Tibial nerve (tissue), 4 donors: ENCODE data around the gene ST6GALNAC1.

ENCODE experiments used
- EP300 ChIP-seq, 2 donors: sonication (generic); formaldehyde crosslinking; IDR thresholded peaks; one replicate each; pipeline ENCODE4 v1.6.1; 2017; ENCODE audit warnings: antibody characterized with exemption in 2 of 2, mild to moderate bottlenecking in 1 of 2
- POLR2A ChIP-seq, 2 donors: fragments of 450-650 bp; IDR thresholded peaks; one replicate each; pipeline ENCODE4 v1.6.1; 2017; ENCODE audit warnings: antibody characterized with exemption in 2 of 2, mild to moderate bottlenecking in 2 of 2, moderate library complexity in 2 of 2
- TF ChIP-seq, protein P1 (sequence below), 5 experiments: fragments of 200-600 bp in 3 of 5; fragments of 450-650 bp in 2 of 5; sonication (generic) in 3 of 5; IDR thresholded peaks; one replicate each; pipeline ENCODE4 v1.5.1; 2016 to 2019; ENCODE audit warnings: antibody characterized with exemption in 5 of 5, mild to moderate bottlenecking in 3 of 5, moderate library complexity in 2 of 5

DNA sequence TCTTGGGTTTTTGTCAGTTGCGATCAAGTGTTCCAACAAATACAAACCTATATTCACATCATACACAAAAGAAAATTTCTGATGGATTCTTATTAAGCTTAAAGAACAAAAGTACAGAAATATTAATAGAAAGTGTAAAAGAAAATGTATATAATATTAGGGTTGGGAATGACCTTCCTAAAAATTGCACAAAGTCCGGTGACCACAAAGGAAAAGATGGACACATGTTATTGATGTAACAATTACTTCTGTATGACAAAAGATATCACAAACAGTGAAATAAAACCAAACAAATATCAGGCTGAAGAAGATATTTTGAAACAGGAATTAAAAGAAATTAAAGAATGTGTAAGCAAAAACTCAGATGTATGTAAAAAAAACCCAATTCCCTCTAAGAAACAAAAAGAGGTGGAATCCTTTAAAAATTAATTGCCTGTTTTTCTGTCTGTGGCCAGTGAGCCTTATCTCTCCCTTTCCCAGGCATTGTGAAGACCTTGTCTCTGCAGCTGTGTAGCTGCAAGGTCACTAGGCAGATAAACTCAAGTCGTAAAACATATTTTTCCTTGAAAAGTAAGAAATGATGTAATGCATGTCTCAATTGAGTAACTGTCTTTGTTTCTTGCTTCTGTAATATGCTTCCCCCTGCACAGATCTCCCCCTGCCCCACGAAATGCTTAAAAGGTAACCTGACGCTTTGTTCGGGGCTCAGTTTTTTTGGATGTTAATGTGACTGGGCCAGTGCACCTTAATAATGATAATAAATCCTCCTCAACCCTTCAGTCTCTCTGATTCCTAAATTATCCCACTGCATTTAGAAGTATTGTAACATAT lies 2.8 kb downstream of the ST6GALNAC1 start:
- TF ChIP-seq POLR2A (IDR thresholded peaks at IDR 0.05) (no peak), EP300 (IDR thresholded peaks at IDR 0.05) (no peak)
- TF ChIP-seq, protein P1, sequence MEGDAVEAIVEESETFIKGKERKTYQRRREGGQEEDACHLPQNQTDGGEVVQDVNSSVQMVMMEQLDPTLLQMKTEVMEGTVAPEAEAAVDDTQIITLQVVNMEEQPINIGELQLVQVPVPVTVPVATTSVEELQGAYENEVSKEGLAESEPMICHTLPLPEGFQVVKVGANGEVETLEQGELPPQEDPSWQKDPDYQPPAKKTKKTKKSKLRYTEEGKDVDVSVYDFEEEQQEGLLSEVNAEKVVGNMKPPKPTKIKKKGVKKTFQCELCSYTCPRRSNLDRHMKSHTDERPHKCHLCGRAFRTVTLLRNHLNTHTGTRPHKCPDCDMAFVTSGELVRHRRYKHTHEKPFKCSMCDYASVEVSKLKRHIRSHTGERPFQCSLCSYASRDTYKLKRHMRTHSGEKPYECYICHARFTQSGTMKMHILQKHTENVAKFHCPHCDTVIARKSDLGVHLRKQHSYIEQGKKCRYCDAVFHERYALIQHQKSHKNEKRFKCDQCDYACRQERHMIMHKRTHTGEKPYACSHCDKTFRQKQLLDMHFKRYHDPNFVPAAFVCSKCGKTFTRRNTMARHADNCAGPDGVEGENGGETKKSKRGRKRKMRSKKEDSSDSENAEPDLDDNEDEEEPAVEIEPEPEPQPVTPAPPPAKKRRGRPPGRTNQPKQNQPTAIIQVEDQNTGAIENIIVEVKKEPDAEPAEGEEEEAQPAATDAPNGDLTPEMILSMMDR (IDR thresholded peaks at IDR 0.05) = no peak
